Measurements from ENCODE around the gene PPARG. TPM values are rescaled to one million over a fixed set of nuclear protein-coding genes. Genes with fewer than 3 reads are reported as not detected.

The PPARG gene
- total and polyA plus RNA-seq, 10 of the 15 experiments (the other 5 are each of a cell fraction or from before 2014, with no cell fraction given) = 0.06 to 0.86 (median 0.12) TPM; not detected in 5

GRCh38 chr3:12357456-12357855 is 68.6 kb downstream of the PPARG start:
- no peaks in the 10 kb centered on the region for H3K4me1 ChIP-seq (ENCODE audit: control insufficient read depth, insufficient read depth, low read length)
- in situ Hi-C loops (cut with MboI) (no loop called here), intact Hi-C loops (cut with micrococcal nuclease; ENCODE audit: unreplicated experiment) (no loop called here)
- H3K36me3 ChIP-seq (ENCODE audit: control insufficient read depth in 2 of 2, insufficient read depth in 2 of 2, low read length in 1 of 2) = no peaks in the 10 kb centered on the region
- H3K4me2 ChIP-seq (ENCODE audit: control insufficient read depth, insufficient read depth) = no peak overlapping the region
- H4K20me1 ChIP-seq (ENCODE audit: control insufficient read depth, insufficient read depth) = no peaks in the 10 kb centered on the region
- no peak overlapping the region for H3K4me3 ChIP-seq
- DNase-seq (ENCODE audit: low read depth, low spot score) (no peak), ATAC-seq (no peak), FAIRE-seq (no peak)
- TF ChIP-seq MLLT1 (IDR thresholded peaks at IDR 0.05) (no peak), NKRF (conservative IDR thresholded peaks at IDR 0.05) (no peak), HDGF (IDR thresholded peaks at IDR 0.05) (no peak), BCL3 (IDR thresholded peaks at IDR 0.05; ENCODE audit: borderline replicate concordance, insufficient read depth, low read depth, low read length, poor library complexity, severe bottlenecking) (no peak), E4F1 (IDR thresholded peaks at IDR 0.05; ENCODE audit: borderline replicate concordance, partially characterized antibody) (no peak), PAX5 (IDR thresholded peaks at IDR 0.05; ENCODE audit: borderline replicate concordance, low read depth, low read length) (no peak), SP1 (IDR thresholded peaks at IDR 0.05; ENCODE audit: low read depth, low read length) (no peak), SIN3A (IDR thresholded peaks at IDR 0.05; ENCODE audit: low read depth, low read length) (no peak), ZBED1 (IDR thresholded peaks at IDR 0.05; ENCODE audit: borderline replicate concordance) (no peak), CHD2 (IDR thresholded peaks at IDR 0.05; ENCODE audit: borderline replicate concordance, low read depth, low read length) (no peak), CEBPB (IDR thresholded peaks at IDR 0.05; ENCODE audit: borderline replicate concordance in 1 of 2, low read depth in 2 of 2, low read length in 2 of 2) (no peak), ZBTB4 (CRISPR knock-in tag; IDR thresholded peaks at IDR 0.05) (no peak), KAT2A (conservative IDR thresholded peaks at IDR 0.05; ENCODE audit: control insufficient read depth, low read depth, low read length) (no peak)
- WGBS (ENCODE audit: insufficient coverage, insufficient replicate concordance, low lambda C conversion rate, missing lambda C conversion rate) = 57% methylated on average over 3 of the region's 3 CpGs
- no peaks in the 10 kb centered on the region; a peak in 2 of 4 replicates for H3K27me3 ChIP-seq (replicated peaks in 1 of 2; ENCODE audit: control insufficient read depth in 2 of 2, insufficient read depth in 2 of 2, low read length in 1 of 2)
- RAD21 ChIA-PET (ENCODE audit: unreplicated experiment) = no interaction called here
- H3K9me3 ChIP-seq (replicated peaks; ENCODE audit: control insufficient read depth, insufficient read depth, low read length) = no peaks in the 10 kb centered on the region
- POLR2A ChIA-PET = no interaction called here
- H3K79me2 ChIP-seq (ENCODE audit: control insufficient read depth, insufficient read depth, low read length) = no peaks in the 10 kb centered on the region
- H3K9ac ChIP-seq (ENCODE audit: control insufficient read depth, insufficient read depth, low read length) = no peak overlapping the region
- CTCF ChIA-PET = no interaction called here
- H2AFZ ChIP-seq (ENCODE audit: control insufficient read depth, low read depth, low read length) = no peak overlapping the region
- BruUV-seq (replicated peaks) = no TSS peak
- SMC1A ChIA-PET (ENCODE audit: uncharacterized antibody, unreplicated experiment) = interaction anchor here (2.0 kb wide), 1 partner anchor 22 kb away, joined by 6 read pairs; no protein-coding TSS in a partner anchor
- no peak overlapping the region for H3K27ac ChIP-seq (ENCODE audit: control insufficient read depth, insufficient read depth)
